Lower lobe of right lung (tissue), 2 donors: ENCODE data around the gene NCOA1. TPM values are rescaled to one million over a fixed set of nuclear protein-coding genes. Genes with fewer than 3 reads are reported as not detected.
"Not testable (repeated sequence)": the region's sequence is repeated elsewhere in the genome, so short reads cannot be mapped to it uniquely, and the experiment has no call there.

Experiments used
- ATAC-seq, 2 donors: fragments of 200-7000 bp; cut with Tn5 transposase; one replicate each; pipeline ENCODE4 v1.9.1; 2020 to 2022; ENCODE audit warnings: mild to moderate bottlenecking in 2 of 2, moderate library complexity in 2 of 2
- DNase-seq: peaks from one replicate; pipeline ENCODE4 v3.0.0-alpha.2; 2020
- H3K27ac ChIP-seq: fragments of 200-600 bp; one replicate; pipeline ENCODE4 v1.8.0; 2022
- H3K27me3 ChIP-seq: fragments of 200-600 bp; one replicate; pipeline ENCODE4 v1.8.0; 2022; ENCODE audit warnings: low read depth
- H3K36me3 ChIP-seq: fragments of 200-600 bp; one replicate; pipeline ENCODE4 v1.8.0; 2022; ENCODE audit warnings: mild to moderate bottlenecking
- H3K4me1 ChIP-seq: fragments of 200-600 bp; one replicate; pipeline ENCODE4 v1.8.0; 2022
- H3K4me3 ChIP-seq: fragments of 200-600 bp; one replicate; pipeline ENCODE4 v1.8.0; 2022; ENCODE audit warnings: mild to moderate bottlenecking
- H3K9me3 ChIP-seq: fragments of 200-600 bp; one replicate; pipeline ENCODE4 v1.8.0; 2022
- CTCF ChIP-seq: fragments of 200-600 bp; IDR thresholded peaks from one replicate; pipeline ENCODE4 v1.8.0; 2022; ENCODE audit warnings: antibody characterized with exemption, mild to moderate bottlenecking
- intact Hi-C: fragments of 100-400 bp; cut with DNase I; formaldehyde crosslinking; loops from one replicate; pipeline ENCODE4 v1.11.0; 2022
- total RNA-seq: library from RNA; stranded (reverse); fragmentation: NEBNext Ultra II Directional; extraction: Animal tissue kit (Norgen Biotek cat#: 25700); gene quantifications from one replicate; pipeline ENCODE4 v1.2.1, GENCODE V29; 2021
- donor health status: DM: no; HTN: yes; CAD: no; lungs with severe emphysema.

Gene NCOA1
- total RNA-seq, 1 donor from 2014 or later = 48.3 TPM

GRCh38 chr2:24478243-24478642, 12.8 kb upstream of the NCOA1 start:
- ATAC-seq (no peak), DNase-seq (no peak)
- intact Hi-C loops = no loop called here
- no peaks in the 10 kb centered on the region for H3K9me3 ChIP-seq
- no peak for TF ChIP-seq CTCF
- H3K4me1 ChIP-seq = peaks cover 15% of the 10 kb centered on the region
- H3K27ac ChIP-seq = no peak overlapping the region
- H3K36me3 ChIP-seq = no peaks in the 10 kb centered on the region
- H3K4me3 ChIP-seq = no peak overlapping the region
- H3K27me3 ChIP-seq = no peaks in the 10 kb centered on the region

- ATAC-seq = no peak
- no peak for TF ChIP-seq CTCF
Measured at GRCh38 chr2:24480245-24480644, 10.8 kb upstream of the NCOA1 start.

GRCh38 chr2:24482251-24482971, 8.6 kb upstream of the NCOA1 start:
- H3K27ac ChIP-seq = no peak overlapping the region
- H3K4me3 ChIP-seq = no peak overlapping the region
- H3K9me3 ChIP-seq = no peaks in the 10 kb centered on the region
- peaks cover 15% of the 10 kb centered on the region for H3K4me1 ChIP-seq
- no peaks in the 10 kb centered on the region for H3K27me3 ChIP-seq
- DNase-seq (no peak), ATAC-seq (peak; percentile 62 to 80)
- H3K36me3 ChIP-seq = no peaks in the 10 kb centered on the region
- TF ChIP-seq CTCF = no peak
- intact Hi-C loops = no loop called here

More at GRCh38 chr2:24480245-24480644, 10.8 kb upstream of the NCOA1 start:
- Histone ChIP-seq H3K4me1 (peaks cover 15% of the 10 kb centered on the region), H3K36me3 (no peaks in the 10 kb centered on the region), H3K27me3 (no peaks in the 10 kb centered on the region), H3K27ac (no peak overlapping the region), H3K4me3 (no peak overlapping the region), H3K9me3 (no peaks in the 10 kb centered on the region)
- intact Hi-C loops = no loop called here
- DNase-seq = no peak

GRCh38 chr2:24482972-24483300, 8.1 kb upstream of the NCOA1 start:
- no peak overlapping the region for H3K27ac ChIP-seq
- ATAC-seq = peak in 1 of 2 donors; percentile 13
- intact Hi-C loops = no loop called here

GRCh38 chr2:24484677-24485076, 6.4 kb upstream of the NCOA1 start:
- H3K27me3 ChIP-seq, H3K4me3 ChIP-seq, H3K9me3 ChIP-seq, DNase-seq, H3K36me3 ChIP-seq, intact Hi-C loops, ATAC-seq, H3K27ac ChIP-seq: not testable (repeated sequence)
- H3K4me1 ChIP-seq = peaks cover 18% of the 10 kb centered on the region

More at GRCh38 chr2:24482972-24483300, 8.1 kb upstream of the NCOA1 start:
- no peak overlapping the region for H3K4me3 ChIP-seq
- no peak for TF ChIP-seq CTCF
- DNase-seq = no peak
- H3K27me3 ChIP-seq = no peaks in the 10 kb centered on the region
- peaks cover 15% of the 10 kb centered on the region for H3K4me1 ChIP-seq
- H3K9me3 ChIP-seq = no peaks in the 10 kb centered on the region
- H3K36me3 ChIP-seq = no peaks in the 10 kb centered on the region

GRCh38 chr2:24485197-24485596, 5.9 kb upstream of the NCOA1 start:
- H3K36me3 ChIP-seq = no peaks in the 10 kb centered on the region
- H3K27me3 ChIP-seq = no peaks in the 10 kb centered on the region
- ATAC-seq = no peak
- no peak overlapping the region for H3K4me3 ChIP-seq
- H3K4me1 ChIP-seq = peaks cover 24% of the 10 kb centered on the region
- H3K9me3 ChIP-seq = no peaks in the 10 kb centered on the region
- no peak for DNase-seq
- no peak overlapping the region for H3K27ac ChIP-seq
- intact Hi-C loops = no loop called here
- no peak for TF ChIP-seq CTCF
